ENCODE results near the gene DOLPP1.
A peak's percentile ranks its signal among the peaks of the same experiment; 100 is the strongest.
"Not testable (repeated sequence)": the region's sequence is repeated elsewhere in the genome, so short reads cannot be mapped to it uniquely, and the experiment has no call there.

The DOLPP1 gene

GRCh38 chr9:129122133-129122532, 41.2 kb downstream of the DOLPP1 start:
- H2BK12ac ChIP-seq (ENCODE audit: low read length), result no peak overlapping the region
- H3K4me1 ChIP-seq (ENCODE audit: control insufficient read depth in 1 of 2, insufficient read depth in 2 of 2, low read length in 2 of 2), result peaks cover 3 to 5% of the 10 kb centered on the region in 2 experiments
- DNase-seq, result no peak
- no peak overlapping the region for H4K8ac ChIP-seq (ENCODE audit: low read depth, low read length)
- H4K91ac ChIP-seq (ENCODE audit: low read depth, low read length), result no peak overlapping the region
- H3K23ac ChIP-seq (ENCODE audit: low read length), result no peak overlapping the region
- H3K14ac ChIP-seq (ENCODE audit: low read length), result no peak overlapping the region
- no peak overlapping the region for H2AFZ ChIP-seq (ENCODE audit: insufficient read depth, low read length, poor library complexity)
- H3K79me1 ChIP-seq (ENCODE audit: low read length), result peaks cover 4% of the 10 kb centered on the region
- H3K4me2 ChIP-seq (ENCODE audit: low read length), result no peak overlapping the region
- no peak overlapping the region for H3K4ac ChIP-seq (ENCODE audit: low read depth, low read length)
- no peaks in the 10 kb centered on the region for H3K27me3 ChIP-seq (ENCODE audit: insufficient read depth, low read length)
- H3K79me2 ChIP-seq (ENCODE audit: control insufficient read depth, insufficient read depth, low read length, poor library complexity), result no peaks in the 10 kb centered on the region
- no peak overlapping the region for H3K9ac ChIP-seq (ENCODE audit: low read length)
- H3K9me3 ChIP-seq (ENCODE audit: insufficient read depth, low read depth, low read length), result no peaks in the 10 kb centered on the region
- H2AK5ac ChIP-seq (ENCODE audit: low read length), result no peak overlapping the region
- no peak overlapping the region for H2BK120ac ChIP-seq (ENCODE audit: insufficient read depth, low read length, poor library complexity)
- WGBS (ENCODE audit: extremely low coverage, insufficient coverage, insufficient read length), result no CpG with 5 or more reads among the region's 1 CpG
- H3K27ac ChIP-seq (ENCODE audit: low read depth, low read length), result no peak overlapping the region
- H3K36me3 ChIP-seq (ENCODE audit: control insufficient read depth in 1 of 2, insufficient read depth in 2 of 2, low read length in 2 of 2), result peaks cover 23 to 42% of the 10 kb centered on the region in 2 experiments
- no peak overlapping the region for H4K12ac ChIP-seq (ENCODE audit: low read depth, low read length)
- peak overlapping the region; percentile 20 for H3K4me3 ChIP-seq (ENCODE audit: low read depth, low read length)
- H2BK5ac ChIP-seq (ENCODE audit: low read depth, low read length, poor library complexity), result no peak overlapping the region
- H3K18ac ChIP-seq (ENCODE audit: low read length), result no peak overlapping the region

DNA sequence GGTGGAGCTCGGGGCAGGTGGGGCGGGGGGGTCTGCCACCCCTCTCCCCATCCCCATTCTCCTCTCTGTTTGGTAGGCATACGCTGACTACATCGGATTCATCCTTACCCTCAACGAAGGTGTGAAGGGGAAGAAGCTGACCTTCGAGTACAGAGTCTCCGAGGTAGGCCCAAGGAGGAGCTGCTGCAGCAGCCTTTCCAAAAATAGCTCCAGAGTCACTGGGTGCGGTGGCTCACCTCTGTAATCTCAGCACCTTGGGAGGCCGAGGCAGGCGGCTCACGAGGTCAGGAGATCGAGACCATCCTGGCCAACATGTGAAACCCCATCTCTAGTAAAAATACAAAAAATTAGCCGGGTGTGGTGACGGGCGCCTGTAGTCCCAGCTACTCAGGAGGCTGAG, 42.1 kb downstream of the DOLPP1 start:
- H2BK5ac ChIP-seq (ENCODE audit: low read depth, low read length, poor library complexity); H3K4me3 ChIP-seq (ENCODE audit: low read depth, low read length); H3K27me3 ChIP-seq (ENCODE audit: insufficient read depth, low read length); H3K9ac ChIP-seq (ENCODE audit: low read length); H4K8ac ChIP-seq (ENCODE audit: low read depth, low read length); H3K9me3 ChIP-seq (ENCODE audit: insufficient read depth, low read depth, low read length); H3K14ac ChIP-seq (ENCODE audit: low read length); H3K23ac ChIP-seq (ENCODE audit: low read length); H3K4me1 ChIP-seq (ENCODE audit: control insufficient read depth in 1 of 2, insufficient read depth in 2 of 2, low read length in 2 of 2); H2AK5ac ChIP-seq (ENCODE audit: low read length); H4K91ac ChIP-seq (ENCODE audit: low read depth, low read length); H2BK12ac ChIP-seq (ENCODE audit: low read length); H3K4ac ChIP-seq (ENCODE audit: low read depth, low read length); H3K18ac ChIP-seq (ENCODE audit: low read length); H3K4me2 ChIP-seq (ENCODE audit: low read length); H3K79me2 ChIP-seq (ENCODE audit: control insufficient read depth, insufficient read depth, low read length, poor library complexity); H4K12ac ChIP-seq (ENCODE audit: low read depth, low read length); DNase-seq; H2BK120ac ChIP-seq (ENCODE audit: insufficient read depth, low read length, poor library complexity); H2AFZ ChIP-seq (ENCODE audit: insufficient read depth, low read length, poor library complexity); H3K27ac ChIP-seq (ENCODE audit: low read depth, low read length); H3K79me1 ChIP-seq (ENCODE audit: low read length): not testable (repeated sequence)
- peaks cover 25 to 47% of the 10 kb centered on the region in 2 experiments for H3K36me3 ChIP-seq (ENCODE audit: control insufficient read depth in 1 of 2, insufficient read depth in 2 of 2, low read length in 2 of 2)
- WGBS (ENCODE audit: extremely low coverage, insufficient coverage, insufficient read length), result no CpG with 5 or more reads among the region's 15 CpGs

DNA sequence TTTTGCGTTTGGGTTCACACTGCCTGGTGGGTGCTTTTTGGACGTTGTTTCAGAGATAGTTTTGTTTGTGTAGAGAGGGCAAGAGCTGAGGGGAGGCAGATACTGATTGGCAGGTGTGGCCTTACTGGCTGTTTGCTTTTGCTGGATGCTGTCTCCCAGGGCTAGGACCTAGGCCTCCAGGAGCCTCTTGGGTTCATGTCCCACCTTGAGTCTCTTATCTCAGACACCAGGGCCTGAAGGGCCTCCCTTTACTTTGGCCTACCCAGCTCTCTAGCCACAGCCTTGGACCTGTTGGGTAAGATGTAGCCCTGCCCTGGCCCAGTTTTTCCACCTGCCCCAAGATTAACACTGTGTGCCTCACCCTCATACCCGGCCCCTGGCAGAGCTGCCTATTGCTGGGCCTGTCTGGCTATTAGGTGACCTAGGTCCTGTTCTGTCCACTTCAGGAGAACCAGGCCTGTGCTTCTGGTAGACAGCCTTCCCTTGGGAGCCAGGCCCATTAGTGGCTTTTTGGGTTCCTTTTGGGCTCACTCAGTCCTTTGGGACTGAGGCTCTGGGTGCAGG, 43.7 kb downstream of the DOLPP1 start:
- WGBS (ENCODE audit: extremely low coverage, insufficient coverage, insufficient read length), result no CpG with 5 or more reads among the region's 3 CpGs
- Histone ChIP-seq H3K9ac (ENCODE audit: low read length) (no peak overlapping the region), H4K91ac (ENCODE audit: low read depth, low read length) (no peak overlapping the region), H3K79me2 (ENCODE audit: control insufficient read depth, insufficient read depth, low read length, poor library complexity) (no peaks in the 10 kb centered on the region), H3K14ac (ENCODE audit: low read length) (no peak overlapping the region), H2BK120ac (ENCODE audit: insufficient read depth, low read length, poor library complexity) (no peak overlapping the region), H3K4ac (ENCODE audit: low read depth, low read length) (no peak overlapping the region), H2BK12ac (ENCODE audit: low read length) (no peak overlapping the region), H4K12ac (ENCODE audit: low read depth, low read length) (no peak overlapping the region), H3K9me3 (ENCODE audit: insufficient read depth, low read depth, low read length) (no peaks in the 10 kb centered on the region), H3K79me1 (ENCODE audit: low read length) (peaks cover 4% of the 10 kb centered on the region), H3K27me3 (ENCODE audit: insufficient read depth, low read length) (no peaks in the 10 kb centered on the region), H3K4me3 (ENCODE audit: low read depth, low read length) (no peak overlapping the region), H2AK5ac (ENCODE audit: low read length) (no peak overlapping the region), H3K18ac (ENCODE audit: low read length) (no peak overlapping the region), H3K27ac (ENCODE audit: low read depth, low read length) (no peak overlapping the region), H3K23ac (ENCODE audit: low read length) (no peak overlapping the region), H2BK5ac (ENCODE audit: low read depth, low read length, poor library complexity) (no peak overlapping the region), H3K4me2 (ENCODE audit: low read length) (no peak overlapping the region), H3K36me3 (ENCODE audit: control insufficient read depth in 1 of 2, insufficient read depth in 2 of 2, low read length in 2 of 2) (peaks cover 32 to 55% of the 10 kb centered on the region in 2 experiments), H3K4me1 (ENCODE audit: control insufficient read depth in 1 of 2, insufficient read depth in 2 of 2, low read length in 2 of 2) (peaks cover 3 to 4% of the 10 kb centered on the region in 2 experiments), H2AFZ (ENCODE audit: insufficient read depth, low read length, poor library complexity) (no peak overlapping the region), H4K8ac (ENCODE audit: low read depth, low read length) (no peak overlapping the region)
- DNase-seq, result no peak

DNA sequence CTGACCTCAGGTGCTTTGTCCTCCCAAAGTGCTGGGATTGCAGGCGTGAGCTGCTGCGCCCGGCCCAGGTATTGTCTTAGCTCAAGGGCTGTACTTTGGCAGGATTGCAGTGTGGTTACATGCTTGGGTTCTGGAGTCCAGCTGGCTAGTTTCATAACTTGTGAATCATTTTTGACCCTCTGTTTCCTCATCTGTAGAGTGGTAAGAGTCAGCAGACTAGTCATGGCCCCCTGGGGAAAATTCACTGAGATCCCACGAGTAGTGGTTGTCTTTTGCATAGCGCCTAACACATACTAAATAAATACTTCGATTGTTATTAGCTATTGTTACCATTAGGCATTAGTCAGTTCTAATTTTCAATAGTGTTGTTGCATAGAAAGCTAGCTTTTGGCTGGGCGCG, 44.6 kb downstream of the DOLPP1 start:
- Histone ChIP-seq H3K4me1 (ENCODE audit: control insufficient read depth in 1 of 2, insufficient read depth in 2 of 2, low read length in 2 of 2) (peaks cover 3 to 4% of the 10 kb centered on the region in 2 experiments), H3K14ac (ENCODE audit: low read length) (no peak overlapping the region), H3K27me3 (ENCODE audit: insufficient read depth, low read length) (no peaks in the 10 kb centered on the region), H3K36me3 (ENCODE audit: control insufficient read depth in 1 of 2, insufficient read depth in 2 of 2, low read length in 2 of 2) (peaks cover 38 to 59% of the 10 kb centered on the region in 2 experiments), H3K9ac (ENCODE audit: low read length) (no peak overlapping the region), H2AFZ (ENCODE audit: insufficient read depth, low read length, poor library complexity) (no peak overlapping the region), H2BK120ac (ENCODE audit: insufficient read depth, low read length, poor library complexity) (no peak overlapping the region), H3K4me2 (ENCODE audit: low read length) (no peak overlapping the region), H2BK12ac (ENCODE audit: low read length) (no peak overlapping the region), H2AK5ac (ENCODE audit: low read length) (no peak overlapping the region), H2BK5ac (ENCODE audit: low read depth, low read length, poor library complexity) (no peak overlapping the region), H3K4ac (ENCODE audit: low read depth, low read length) (no peak overlapping the region), H3K18ac (ENCODE audit: low read length) (no peak overlapping the region), H3K9me3 (ENCODE audit: insufficient read depth, low read depth, low read length) (no peaks in the 10 kb centered on the region), H3K4me3 (ENCODE audit: low read depth, low read length) (no peak overlapping the region), H3K79me1 (ENCODE audit: low read length) (peaks cover 4% of the 10 kb centered on the region), H3K23ac (ENCODE audit: low read length) (no peak overlapping the region), H4K8ac (ENCODE audit: low read depth, low read length) (no peak overlapping the region), H4K91ac (ENCODE audit: low read depth, low read length) (no peak overlapping the region), H3K27ac (ENCODE audit: low read depth, low read length) (no peak overlapping the region), H3K79me2 (ENCODE audit: control insufficient read depth, insufficient read depth, low read length, poor library complexity) (no peaks in the 10 kb centered on the region), H4K12ac (ENCODE audit: low read depth, low read length) (no peak overlapping the region)
- peak; percentile 90 to 96 for DNase-seq
- no CpG with 5 or more reads among the region's 8 CpGs for WGBS (ENCODE audit: extremely low coverage, insufficient coverage, insufficient read length)
